ENCODE data around the gene CYP27B1.

- no peak for TF ChIP-seq EZH2 (IDR thresholded peaks at IDR 0.05; ENCODE audit: borderline replicate concordance, low read length)
- TF ChIP-seq CTCF (IDR thresholded peaks at IDR 0.05; ENCODE audit: low read length) = no peak
These were observed 14.2 kb downstream of the CYP27B1 start for GRCh38 chr12:57752668-57753000.

Data from OCI-LY1 (cell line).